Measurements from ENCODE around the gene TMEM30B.
"Not testable (repeated sequence)": the region's sequence is repeated elsewhere in the genome, so short reads cannot be mapped to it uniquely, and the experiment has no call there.

The TMEM30B gene

GRCh38 chr14:61281186-61281947 lies at the start of gene TMEM30B:
Gene TMEM30B, minus strand, starts transcription at chr14:61281338. Its CDS starts 191 bp downstream, at chr14:61281147.
- DNase-seq (ENCODE audit: low read depth), result no peak

GRCh38 chr14:61330511-61330910 lies 49.4 kb upstream of the TMEM30B start:
- no peak for DNase-seq (ENCODE audit: low read depth)

GRCh38 chr14:61329478-61330051 lies 48.4 kb upstream of the TMEM30B start:
- DNase-seq (ENCODE audit: low read depth), result no peak

GRCh38 chr14:61328626-61329262 lies 47.6 kb upstream of the TMEM30B start:
- DNase-seq (ENCODE audit: low read depth), result no peak

GRCh38 chr14:61326847-61327246 lies 45.7 kb upstream of the TMEM30B start:
- DNase-seq (ENCODE audit: low read depth), result no peak

- no peak for DNase-seq (ENCODE audit: low read depth)
Observed at GRCh38 chr14:61326146-61326545, 45.0 kb upstream of the TMEM30B start.

- no peak for DNase-seq (ENCODE audit: low read depth)
Observed at GRCh38 chr14:61325166-61325565, 44.0 kb upstream of the TMEM30B start.

GRCh38 chr14:61323970-61324369 lies 42.8 kb upstream of the TMEM30B start:
- DNase-seq (ENCODE audit: low read depth), result no peak

- DNase-seq (ENCODE audit: low read depth), result no peak
Observed at GRCh38 chr14:61322799-61323290, 41.7 kb upstream of the TMEM30B start.

- DNase-seq (ENCODE audit: low read depth), result no peak
Observed at GRCh38 chr14:61322011-61322798, 41.1 kb upstream of the TMEM30B start.

- DNase-seq (ENCODE audit: low read depth), result peak; percentile 68
Observed at GRCh38 chr14:61321385-61322010, 40.4 kb upstream of the TMEM30B start, which contains the start of gene PRKCH. Gene PRKCH, plus strand, starts transcription at chr14:61321579. Its CDS starts 523 bp downstream, at chr14:61322102.

- DNase-seq (ENCODE audit: low read depth), result no peak
Observed at GRCh38 chr14:61320806-61321384, 39.8 kb upstream of the TMEM30B start.

- not testable (repeated sequence) for DNase-seq (ENCODE audit: low read depth)
Observed at GRCh38 chr14:61320170-61320569, 39.0 kb upstream of the TMEM30B start.

- DNase-seq (ENCODE audit: low read depth), result no peak
Observed at GRCh38 chr14:61319706-61320105, 38.6 kb upstream of the TMEM30B start.

GRCh38 chr14:61319086-61319485 lies 37.9 kb upstream of the TMEM30B start:
- DNase-seq (ENCODE audit: low read depth), result no peak

- DNase-seq (ENCODE audit: low read depth), result no peak
Observed at GRCh38 chr14:61315313-61315712, 34.2 kb upstream of the TMEM30B start.

GRCh38 chr14:61308701-61309100 lies 27.6 kb upstream of the TMEM30B start:
- DNase-seq (ENCODE audit: low read depth), result not testable (repeated sequence)

- DNase-seq (ENCODE audit: low read depth), result no peak
Observed at GRCh38 chr14:61308198-61308597, 27.1 kb upstream of the TMEM30B start.

GRCh38 chr14:61304688-61305087 lies 23.6 kb upstream of the TMEM30B start:
- no peak for DNase-seq (ENCODE audit: low read depth)

- no peak for DNase-seq (ENCODE audit: low read depth)
Observed at GRCh38 chr14:61300754-61301153, 19.6 kb upstream of the TMEM30B start.

- DNase-seq (ENCODE audit: low read depth), result no peak
Observed at GRCh38 chr14:61300209-61300608, 19.1 kb upstream of the TMEM30B start.
